Posterior vena cava (tissue), 2 donors: Measurements from ENCODE around the gene ATG10. TPM values are rescaled to one million over a fixed set of nuclear protein-coding genes. Genes with fewer than 3 reads are reported as not detected.
"Not testable (repeated sequence)": the region's sequence is repeated elsewhere in the genome, so short reads cannot be mapped to it uniquely, and the experiment has no call there.

Experiments used
- DNase-seq: peaks from one replicate; pipeline ENCODE4 v3.0.0-alpha.2; 2020; ENCODE audit warnings: low spot score
- intact Hi-C, 2 donors: fragments of 100-400 bp; cut with DNase I; formaldehyde crosslinking; loops; one replicate each; pipeline versions ENCODE4 v1.14.1 to v1.14.2; 2022 to 2023
- total RNA-seq, 2 donors: library from RNA; stranded (reverse); fragmentation: NEBNext Ultra II Directional; extraction: Animal tissue kit (Norgen Biotek cat#: 25700); gene quantifications; one replicate each; pipeline ENCODE4 v1.2.1, GENCODE V29; 2021
- donor health status: DM: yes; HTN: yes; CAD: no.
- donor health status: DM: yes; HTN: yes; CAD: no.

Gene ATG10
- total RNA-seq, 2 donors from 2014 or later: 6.8 to 9.8 TPM

DNA sequence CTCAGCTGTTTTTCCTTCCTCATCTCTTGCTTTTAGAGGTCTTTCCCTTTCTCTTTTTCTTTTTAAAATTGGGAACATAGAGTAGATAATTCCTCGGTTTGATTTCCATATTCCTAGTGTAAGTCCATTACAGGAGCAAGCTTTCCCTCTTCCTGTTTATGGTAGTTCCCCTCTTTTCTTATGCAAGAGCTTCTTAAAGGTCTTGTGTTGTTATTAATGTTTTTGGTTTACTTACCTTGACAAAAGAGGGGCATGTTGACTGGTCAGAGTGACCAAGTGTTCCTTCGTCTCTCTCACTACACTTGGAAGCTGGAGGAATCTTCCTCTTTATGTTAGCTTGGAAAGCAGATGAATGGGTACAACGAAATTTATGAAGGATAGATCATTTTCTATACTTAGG, 8.3 kb downstream of the ATG10 start:
- no peak for DNase-seq
- intact Hi-C loops: no loop called here

DNA sequence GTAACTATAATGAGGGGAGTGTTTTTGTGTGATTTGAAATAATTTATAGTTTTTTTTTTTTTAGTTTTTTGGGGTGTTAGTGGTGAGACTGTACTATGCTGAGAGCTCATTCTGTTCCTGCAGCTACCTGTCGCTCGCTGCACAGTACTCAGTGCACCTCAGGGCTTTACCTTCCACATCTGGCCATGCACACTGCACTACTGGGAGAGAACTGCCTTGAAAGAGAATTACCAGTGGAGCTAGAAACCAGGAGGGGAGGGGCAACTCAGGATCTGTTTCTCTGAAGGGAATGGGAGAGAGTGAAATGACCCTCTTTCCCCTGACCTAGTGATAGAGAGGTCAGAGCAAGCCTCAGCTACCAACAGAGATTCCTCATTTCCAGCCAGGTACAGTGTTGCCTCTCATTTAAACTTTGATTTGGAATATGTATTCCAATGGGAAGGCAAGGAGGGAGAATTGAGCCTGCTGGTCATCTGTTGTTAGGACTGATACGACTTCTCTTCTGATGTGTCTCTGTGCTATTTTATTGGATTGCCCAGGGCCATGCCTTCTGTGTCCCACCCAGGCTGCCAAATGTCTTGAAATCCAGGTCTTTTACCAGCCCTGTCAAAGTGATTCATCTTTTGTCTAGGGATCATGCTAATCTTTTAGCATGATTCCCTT, 8.9 kb downstream of the ATG10 start:
- intact Hi-C loops: no loop called here
- DNase-seq: no peak

DNA sequence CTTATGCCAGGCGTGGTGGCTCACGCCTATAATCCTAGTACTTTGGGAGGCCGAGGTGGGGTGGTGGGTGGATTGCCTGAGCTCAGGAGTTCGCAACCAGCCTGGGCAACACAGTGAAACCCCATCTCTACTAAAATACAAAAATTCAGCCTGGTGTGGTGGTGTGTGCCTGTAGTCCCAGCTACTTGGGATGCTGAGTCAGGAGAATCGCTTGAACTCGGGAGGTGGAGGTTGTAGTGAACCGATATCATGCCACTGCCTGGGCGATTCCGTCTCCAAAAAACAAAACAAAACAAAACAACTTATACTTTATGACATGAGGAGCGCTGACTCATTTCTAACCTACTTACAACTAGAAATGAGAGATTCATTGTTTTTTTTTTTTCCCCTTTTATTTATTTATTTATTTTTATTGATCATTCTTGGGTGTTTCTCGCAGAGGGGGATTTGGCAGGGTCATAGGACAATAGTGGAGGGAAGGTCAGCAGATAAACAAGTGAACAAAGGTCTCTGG, 10.4 kb downstream of the ATG10 start:
- DNase-seq, intact Hi-C loops: not testable (repeated sequence)

DNA sequence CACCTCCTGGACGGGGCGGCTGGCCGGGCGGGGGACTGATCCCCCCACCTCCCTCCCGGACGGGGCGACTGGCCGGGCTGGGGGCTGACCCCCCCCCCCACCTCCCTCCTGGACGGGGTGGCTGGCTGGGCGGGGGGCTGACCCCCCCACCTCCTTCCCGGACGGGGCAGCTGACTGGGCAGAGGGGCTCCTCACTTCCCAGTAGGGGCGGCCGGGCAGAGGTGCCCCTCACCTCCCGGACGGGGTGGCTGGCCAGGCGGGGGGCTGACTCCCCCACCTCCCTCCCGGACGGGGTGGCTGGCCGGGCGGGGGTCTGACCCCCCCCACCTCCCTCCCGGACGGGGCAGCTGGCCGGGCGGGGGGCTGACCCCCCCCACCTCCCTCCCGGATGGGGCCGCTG, 11.3 kb downstream of the ATG10 start:
- DNase-seq, intact Hi-C loops: not testable (repeated sequence)

DNA sequence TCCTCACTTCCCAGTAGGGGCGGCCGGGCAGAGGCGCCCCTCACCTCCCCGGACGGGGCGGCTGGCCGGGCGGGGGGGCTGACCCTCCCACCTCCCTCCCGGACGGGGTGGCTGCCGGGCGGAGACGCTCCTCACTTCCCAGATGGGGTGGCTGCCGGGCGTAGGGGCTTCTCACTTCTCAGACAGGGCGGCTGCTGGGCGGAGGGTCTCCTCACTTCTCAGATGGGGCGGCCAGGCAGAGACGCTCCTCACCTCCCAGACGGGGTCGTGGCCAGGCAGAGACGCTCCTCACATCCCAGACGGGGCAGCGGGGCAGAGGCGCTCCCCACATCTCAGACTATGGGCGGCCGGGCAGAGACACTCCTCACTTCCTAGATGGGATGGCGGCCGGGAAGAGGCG, 11.7 kb downstream of the ATG10 start:
- DNase-seq, intact Hi-C loops: not testable (repeated sequence)

DNA sequence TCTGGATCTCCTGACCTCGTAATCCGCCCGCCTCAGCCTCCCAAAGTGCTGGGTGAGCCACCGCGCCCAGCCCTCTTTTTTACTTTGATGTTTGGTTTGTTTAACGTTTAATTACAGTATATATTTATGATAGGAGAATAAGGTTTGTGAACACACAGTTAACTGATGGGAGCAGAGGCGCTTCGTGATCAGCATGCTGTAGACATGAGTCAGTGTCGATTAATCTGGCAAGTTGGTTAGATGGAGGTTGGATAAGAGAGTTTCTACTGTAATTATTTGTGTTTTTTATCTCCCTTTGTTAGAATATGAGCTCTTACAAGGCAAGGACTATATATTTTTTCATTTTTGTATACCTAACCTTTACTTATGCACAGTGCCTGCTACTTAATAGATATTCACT, 14.3 kb downstream of the ATG10 start:
- intact Hi-C loops: no loop called here
- DNase-seq: no peak

DNA sequence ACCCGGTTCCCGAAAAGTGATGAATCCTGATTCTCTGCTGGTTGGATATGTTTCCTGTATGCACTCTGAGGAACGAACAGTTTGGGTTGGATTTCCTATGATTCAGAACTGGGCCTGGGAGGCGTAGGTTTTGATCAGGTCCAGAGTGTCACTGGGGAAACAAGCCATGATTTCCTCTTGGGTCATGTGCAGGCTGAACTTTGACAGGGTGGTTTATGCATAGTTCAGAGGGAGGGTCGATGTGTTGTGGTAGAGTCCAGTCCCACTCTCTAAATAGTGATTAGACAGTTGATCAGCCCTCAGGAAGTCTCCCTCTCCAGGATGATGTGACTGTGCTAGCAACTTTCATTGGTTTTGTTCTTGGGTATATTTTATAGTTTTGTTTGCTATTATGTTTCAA, 17.4 kb downstream of the ATG10 start:
- DNase-seq: no peak
- intact Hi-C loops: no loop called here

DNA sequence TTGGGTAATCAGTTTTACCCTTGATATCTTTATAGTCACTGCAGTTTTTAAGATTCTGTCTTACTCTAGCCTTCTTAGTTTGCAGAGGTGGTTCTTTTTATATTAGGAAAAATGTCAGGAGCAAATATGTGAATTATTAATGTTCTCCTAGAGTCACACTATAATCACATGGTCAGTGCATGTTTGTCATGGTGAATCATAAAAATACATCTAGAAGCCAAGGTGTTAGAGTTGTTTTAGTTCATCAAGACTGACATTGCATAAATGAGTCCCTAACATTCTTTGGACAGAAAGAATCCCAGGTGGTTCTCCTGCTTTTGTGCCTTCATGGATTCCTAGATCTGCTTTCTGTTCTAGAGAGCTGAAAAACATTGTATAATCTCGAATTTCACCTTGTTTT, 22.9 kb downstream of the ATG10 start:
- intact Hi-C loops: no loop called here
- no peak for DNase-seq

DNA sequence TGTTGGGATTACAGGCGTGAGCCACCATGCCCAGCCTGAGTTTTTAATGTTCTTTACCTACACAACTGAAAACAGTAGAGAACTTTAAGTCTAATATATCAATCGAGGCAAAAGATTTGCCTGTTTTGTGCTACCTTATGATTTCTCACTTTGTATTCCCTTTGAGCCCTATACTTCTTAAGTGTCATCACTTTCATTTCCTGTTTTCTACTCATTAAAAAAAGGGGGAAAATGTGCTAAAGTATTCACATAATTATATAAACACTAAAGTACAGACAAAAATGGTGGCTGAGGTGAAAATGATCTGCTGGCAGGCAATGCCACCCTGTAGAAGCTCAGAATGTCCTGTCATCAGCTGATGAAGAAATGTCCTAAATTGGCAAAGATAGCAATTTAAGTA, 23.6 kb downstream of the ATG10 start:
- intact Hi-C loops: no loop called here
- DNase-seq: no peak

DNA sequence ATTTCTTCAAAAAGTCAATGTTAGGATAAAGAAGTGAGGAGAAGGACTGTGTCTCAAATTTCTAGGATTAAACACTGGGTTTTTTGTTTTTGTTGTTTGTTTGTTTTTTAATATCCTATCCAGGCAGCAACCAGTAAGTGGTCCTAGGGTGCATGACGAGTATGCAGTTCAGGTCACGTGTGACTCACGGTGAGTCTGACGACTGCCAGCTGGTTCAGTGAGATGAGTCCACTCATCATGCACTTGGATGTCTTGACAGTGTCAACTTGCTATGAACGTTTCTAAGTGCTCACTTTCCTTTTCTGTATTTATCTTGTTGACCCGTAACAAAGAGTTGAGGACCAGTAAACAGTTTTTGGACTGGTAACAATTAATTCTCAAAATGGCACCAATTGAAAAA, 32.7 kb downstream of the ATG10 start:
- no peak for DNase-seq
- intact Hi-C loops: loop anchor here in 1 of 2 donors (10.0 kb wide), 1 partner anchor 1590 kb away; no protein-coding TSS in a partner anchor

DNA sequence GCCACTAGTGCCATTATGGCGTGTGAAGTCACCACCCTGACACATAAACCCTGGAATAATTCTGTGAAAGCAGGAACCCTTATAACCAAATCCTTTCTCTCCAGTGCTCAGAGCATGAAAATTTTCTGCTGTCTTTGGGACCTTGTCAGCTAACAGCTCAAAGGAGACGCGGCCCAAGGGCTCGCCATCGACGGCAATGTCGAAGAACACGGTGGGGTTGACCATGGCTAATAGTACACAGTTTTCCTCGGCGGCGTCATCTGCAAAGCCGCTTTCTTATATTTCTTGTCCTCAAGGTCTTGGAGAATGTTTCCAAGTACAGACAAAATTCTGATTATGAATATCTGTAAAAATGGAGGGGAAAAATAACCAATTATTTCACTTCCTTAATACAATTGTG, 38.0 kb downstream of the ATG10 start:
- intact Hi-C loops: loop anchor here in 1 of 2 donors (10.0 kb wide), 1 partner anchor 1595 kb away; no protein-coding TSS in a partner anchor

DNA sequence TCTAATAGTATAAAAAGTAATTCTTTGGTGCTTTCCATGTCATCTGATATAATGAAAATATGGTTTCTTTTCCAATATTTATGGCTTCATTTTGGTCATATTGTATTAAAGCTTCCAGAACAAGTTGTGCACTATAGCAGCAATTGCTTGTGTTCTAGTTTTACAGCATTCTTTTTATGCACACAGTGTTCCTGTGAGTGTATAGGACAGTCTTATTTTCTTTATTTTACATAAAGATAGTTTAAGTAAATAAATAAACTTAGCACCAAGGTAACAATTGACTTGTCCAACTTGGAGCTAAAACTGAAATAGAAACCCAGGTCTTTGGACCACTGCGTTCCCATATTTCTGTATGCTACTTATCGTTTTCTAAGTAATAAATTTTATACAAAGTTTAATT, 38.9 kb downstream of the ATG10 start:
- no peak for DNase-seq
- intact Hi-C loops: no loop called here

More for the DNA sequence above, 38.0 kb downstream of the ATG10 start:
- DNase-seq: not testable (repeated sequence)

DNA sequence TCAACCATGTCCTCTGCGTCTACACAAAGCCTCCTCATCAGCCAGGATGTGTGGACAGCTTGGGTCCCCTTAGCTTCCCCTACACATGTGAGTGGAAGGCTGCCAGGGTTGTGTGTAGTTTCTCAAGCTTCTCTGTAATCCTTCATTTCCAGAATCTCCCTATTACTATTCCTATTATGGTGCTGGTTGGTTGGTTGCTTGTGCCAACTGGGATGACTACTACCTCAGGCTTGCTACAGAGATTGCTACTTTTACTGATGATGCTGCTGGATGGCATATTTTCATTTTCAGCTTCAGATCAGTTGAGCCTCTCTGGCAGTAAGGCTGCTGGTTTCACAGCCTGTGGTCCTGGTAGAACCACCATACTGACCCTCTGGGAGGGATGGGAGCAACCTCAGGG, 39.9 kb downstream of the ATG10 start:
- intact Hi-C loops: no loop called here
- DNase-seq: no peak

DNA sequence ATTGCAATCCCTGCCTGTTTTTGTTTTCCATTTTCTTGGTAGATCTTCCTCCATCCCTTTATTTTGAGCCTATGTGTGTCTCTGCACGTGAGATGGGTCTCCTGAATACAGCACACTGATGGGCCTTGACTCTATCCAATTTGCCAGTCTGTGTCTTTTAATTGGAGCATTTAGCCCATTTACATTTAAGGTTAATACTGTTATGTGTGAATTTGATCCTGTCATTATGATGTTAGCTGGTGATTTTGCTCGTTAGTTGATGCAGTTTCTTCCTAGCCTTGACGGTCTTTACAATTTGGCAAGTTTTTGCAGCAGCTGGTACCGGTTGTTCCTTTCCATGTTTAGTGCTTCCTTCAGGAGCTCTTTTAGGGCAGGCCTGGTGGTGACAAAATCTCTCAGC, 42.8 kb downstream of the ATG10 start:
- intact Hi-C loops, DNase-seq: not testable (repeated sequence)

DNA sequence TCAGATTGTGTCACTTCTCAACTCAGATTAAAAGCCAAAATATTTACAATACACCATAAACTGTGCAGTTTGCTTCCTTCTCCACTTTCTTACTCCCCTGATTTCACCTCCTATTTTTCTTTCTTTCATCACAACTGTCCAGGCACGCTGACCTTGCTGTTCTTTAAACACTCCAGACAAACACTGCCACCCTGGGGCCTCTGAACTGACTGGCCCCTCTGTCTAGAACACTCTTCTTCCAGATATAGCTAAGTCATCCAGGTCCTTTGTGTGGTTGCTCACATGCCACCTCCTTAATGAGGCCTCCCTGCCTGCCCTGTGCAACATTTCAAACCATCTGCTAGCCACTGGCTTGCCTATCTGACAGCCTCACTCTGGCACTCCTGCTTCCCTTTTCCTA, 46.6 kb downstream of the ATG10 start:
- no peak for DNase-seq
- intact Hi-C loops: no loop called here

DNA sequence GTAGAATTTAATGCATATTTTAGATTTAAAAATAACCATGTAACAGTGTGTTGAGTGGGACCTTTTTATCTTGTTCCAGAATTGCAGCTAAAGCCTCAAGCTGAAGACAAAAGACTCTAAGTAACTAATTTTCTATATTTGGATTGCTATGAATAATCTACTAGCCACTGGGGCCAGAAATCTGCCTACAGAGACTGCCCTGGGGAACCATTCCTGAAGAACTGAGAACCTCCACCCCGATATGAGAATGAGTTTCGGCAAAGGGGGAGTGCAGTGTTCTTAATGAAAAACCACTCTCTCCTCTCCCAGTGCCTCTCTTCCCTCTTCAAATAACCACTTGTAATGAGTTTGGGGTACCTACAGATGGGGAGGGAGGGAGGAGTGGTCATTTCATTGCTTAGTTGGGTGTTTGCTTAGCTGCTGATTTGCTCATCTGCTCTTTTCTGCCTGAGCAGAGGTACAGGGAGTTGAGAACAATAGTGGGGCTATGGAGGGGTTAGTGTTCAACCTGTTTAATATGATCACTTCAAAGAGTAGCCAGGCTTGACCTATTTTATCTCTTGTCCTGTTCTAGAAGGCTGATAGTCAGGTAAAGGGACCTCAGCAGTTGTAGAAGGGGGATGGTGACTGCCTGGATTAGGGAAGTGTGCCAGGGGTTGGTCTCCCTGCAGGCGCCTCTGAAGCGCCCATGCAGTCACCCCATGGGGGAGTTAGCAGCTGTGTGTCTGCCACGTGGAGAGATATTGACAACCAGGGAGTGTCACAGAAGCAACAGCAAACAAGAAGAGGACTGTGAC, 47.7 kb downstream of the ATG10 start:
- intact Hi-C loops: no loop called here
- no peak for DNase-seq

DNA sequence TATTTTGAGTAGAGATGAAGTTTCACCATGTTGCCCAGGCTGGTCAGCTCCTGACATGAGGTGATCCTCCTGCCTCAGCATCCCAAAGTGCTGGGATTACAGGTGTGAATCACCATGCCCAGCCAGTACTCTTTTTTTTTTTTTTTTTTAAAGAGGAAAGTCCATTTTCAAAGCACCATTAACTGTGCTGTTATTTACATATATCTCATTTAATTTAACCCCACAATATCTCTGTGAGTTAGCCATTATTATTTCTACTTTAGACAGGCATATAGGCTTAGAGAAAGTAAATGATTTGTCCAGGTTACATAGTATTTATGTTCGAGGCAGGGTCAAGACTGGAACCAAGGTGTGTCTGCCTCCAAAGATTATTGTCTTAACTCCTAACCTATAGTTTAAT, 50.7 kb downstream of the ATG10 start:
- DNase-seq: no peak
- intact Hi-C loops: no loop called here

DNA sequence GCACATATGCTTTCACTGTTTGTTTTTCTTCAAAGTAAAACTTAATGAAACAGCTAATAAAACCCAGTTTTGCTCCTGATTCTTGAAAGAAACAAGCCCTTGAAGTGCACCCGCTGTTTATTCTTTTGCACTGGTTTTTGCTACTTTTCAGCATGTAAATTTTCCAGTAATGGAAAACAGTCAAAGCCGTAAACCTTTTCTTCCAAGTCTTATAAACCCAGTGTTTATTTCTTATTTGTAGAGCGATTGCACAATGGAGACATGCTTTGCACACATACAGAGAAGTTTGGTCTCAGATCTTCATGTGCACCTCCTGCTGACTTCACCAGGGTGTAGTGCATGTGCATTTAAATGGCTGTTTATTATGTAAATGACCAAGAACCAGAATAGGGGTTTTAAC, 51.8 kb downstream of the ATG10 start:
- intact Hi-C loops: no loop called here
- no peak for DNase-seq

DNA sequence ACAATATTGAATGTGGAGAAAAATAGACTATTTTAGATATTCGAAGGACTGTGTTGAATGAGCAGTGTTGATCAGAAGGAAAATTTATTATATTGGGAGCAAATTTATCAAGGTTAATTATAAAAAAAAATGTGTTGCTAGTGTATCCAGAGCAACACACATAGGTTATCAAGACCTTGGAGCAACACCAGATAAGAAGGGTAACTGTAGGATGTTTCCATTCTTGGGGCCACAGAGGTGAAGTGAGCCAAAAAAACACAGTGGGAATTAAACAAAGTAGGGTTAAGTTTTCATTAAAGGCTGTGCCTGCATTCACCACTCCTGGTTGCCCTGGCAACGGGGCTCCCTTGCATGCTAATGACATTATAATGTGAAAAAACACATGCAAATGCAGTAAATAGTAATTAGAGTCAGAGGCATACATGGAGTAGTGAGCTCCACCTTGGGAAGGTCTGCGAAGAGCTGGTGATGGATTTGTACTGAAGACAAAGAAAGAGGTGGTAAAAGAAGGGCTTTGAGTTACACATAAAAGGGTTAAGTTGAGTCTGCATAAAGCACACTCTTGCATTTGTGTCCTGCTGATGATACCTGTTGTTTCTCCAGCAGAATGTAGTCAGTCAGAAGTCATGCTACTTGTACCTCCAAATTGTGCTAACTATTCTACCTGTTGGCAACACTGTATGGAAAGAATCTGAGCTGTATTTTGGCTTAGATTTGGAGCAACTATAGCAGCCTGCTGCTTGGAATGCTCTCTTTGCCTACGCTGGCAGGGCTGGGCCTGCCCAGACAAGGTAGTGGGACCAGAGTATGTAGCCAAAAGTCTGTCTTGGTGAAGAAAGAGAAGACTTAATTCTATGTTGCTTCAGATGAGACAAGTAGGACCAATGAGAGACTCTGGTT, 59.6 kb downstream of the ATG10 start:
- DNase-seq: no peak
- intact Hi-C loops: no loop called here

DNA sequence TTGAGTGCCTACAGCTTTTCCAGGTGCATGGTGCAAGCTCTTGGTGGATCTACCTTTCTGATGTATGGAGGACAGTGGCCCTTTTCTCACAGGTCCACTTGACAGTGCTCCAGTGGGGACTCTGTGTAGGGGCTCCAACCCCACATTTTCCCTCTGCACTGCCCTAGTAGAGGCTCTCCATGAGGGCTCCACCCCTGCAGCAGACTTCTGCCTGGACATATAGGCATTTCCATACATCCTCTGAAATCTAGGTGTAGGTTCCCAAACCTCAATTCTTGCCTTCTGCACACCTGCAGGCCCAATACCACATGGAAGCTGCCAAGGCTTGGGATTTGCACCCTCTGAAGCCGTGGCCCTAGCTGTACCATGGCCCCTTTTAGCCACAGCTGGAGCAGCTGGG, 71.1 kb downstream of the ATG10 start:
- DNase-seq, intact Hi-C loops: not testable (repeated sequence)
